Caco-2 (cell line): ENCODE data around the gene DOCK9. TPM values are rescaled to one million over a fixed set of nuclear protein-coding genes. Genes with fewer than 3 reads are reported as not detected.

Experiments used
- BruUV-seq: library from RNA; stranded (reverse); fragments of 400-500 nt; replicated peaks from 2 replicates; lab custom pipeline; 2021; lab: Mats Ljungman, UMichigan
- CTCF ChIA-PET: fragments of 300-600 bp; sonication (Branson Sonifier 250); formaldehyde crosslinking; loops from one replicate; lab custom pipeline; 2022; ENCODE audit warnings: antibody characterized with exemption; lab: Charles Lee
- POLR2A ChIA-PET: fragments of 300-600 bp; sonication (Branson Sonifier 250); formaldehyde crosslinking; loops from one replicate; lab custom pipeline; 2022; ENCODE audit warnings: antibody characterized with exemption; lab: Charles Lee
- DNase-seq, 2 experiments: peaks; one replicate each; pipeline versions ENCODE4 v3.0.0 to v3.0.0-alpha.2; 2020 to 2022
- H3K27me3 ChIP-seq: replicated peaks from 2 replicates; pipeline ENCODE4 v1.6.0; 2011; ENCODE audit warnings: low read length; ENCODE audit not compliant: control insufficient read depth, insufficient read depth
- H3K36me3 ChIP-seq: 2 replicates; pipeline ENCODE4 v1.5.1; 2011; ENCODE audit warnings: low read length; ENCODE audit not compliant: control insufficient read depth, insufficient read depth
- H3K4me1 ChIP-seq: fragments of 250-450 bp; sonication (Bioruptor Pico); 2 replicates; pipeline ENCODE4 v1.5.1; 2020; ENCODE audit warnings: mild to moderate bottlenecking
- H3K4me3 ChIP-seq: 2 replicates; pipeline ENCODE4 v1.5.1; 2011; ENCODE audit warnings: low read depth, mild to moderate bottlenecking, control low read depth, low read length
- H3K9me3 ChIP-seq: fragments of 250-450 bp; sonication (Bioruptor Pico); 2 replicates; pipeline ENCODE4 v1.5.1; 2020; ENCODE audit warnings: mild to moderate bottlenecking, moderate library complexity
- H3K27ac Mint-ChIP-seq: one replicate; pipeline ENCODE4 v1.8.0; 2022; ENCODE audit warnings: mixed read lengths; ENCODE audit not compliant: unreplicated experiment
- H3K27me3 Mint-ChIP-seq: one replicate; pipeline ENCODE4 v1.8.0; 2022; ENCODE audit warnings: mixed read lengths; ENCODE audit not compliant: insufficient read depth, unreplicated experiment
- H3K36me3 Mint-ChIP-seq: one replicate; pipeline ENCODE4 v1.8.0; 2022; ENCODE audit warnings: mild to moderate bottlenecking, mixed read lengths; ENCODE audit not compliant: insufficient read depth, unreplicated experiment
- H3K4me1 Mint-ChIP-seq: one replicate; pipeline ENCODE4 v1.8.0; 2022; ENCODE audit warnings: low read depth, mixed read lengths; ENCODE audit not compliant: unreplicated experiment
- H3K4me3 Mint-ChIP-seq: one replicate; pipeline ENCODE4 v1.8.0; 2022; ENCODE audit warnings: mild to moderate bottlenecking, moderate library complexity, mixed read lengths; ENCODE audit not compliant: unreplicated experiment
- H3K9me3 Mint-ChIP-seq: one replicate; pipeline ENCODE4 v1.8.0; 2022; ENCODE audit warnings: mixed read lengths; ENCODE audit not compliant: unreplicated experiment
- CTCF ChIP-seq, 2 experiments: fragments of 200-600 bp in 1 of 2; IDR thresholded peaks; 1 replicate in 1 of 2; 2 replicates in 1 of 2; pipeline versions ENCODE4 v1.5.1 to v1.8.0; 2011 to 2022; ENCODE audit warnings: antibody characterized with exemption in 1 of 2, control low read depth in 1 of 2, inconsistent platforms in 1 of 2, low read depth in 1 of 2, low read length in 1 of 2, mild to moderate bottlenecking in 1 of 2, moderate library complexity in 1 of 2; ENCODE audit not compliant: insufficient read depth in 1 of 2, severe bottlenecking in 1 of 2, unreplicated experiment in 1 of 2
- intact Hi-C: fragments of 100-400 bp; cut with micrococcal nuclease; formaldehyde crosslinking; loops from one replicate; pipeline ENCODE4 v1.10.0; 2022; ENCODE audit not compliant: unreplicated experiment
- total RNA-seq: library from RNA; stranded (reverse); gene quantifications from 2 replicates; pipeline ENCODE4 v1.2.3, GENCODE V29; 2022

The DOCK9 gene
- total RNA-seq, 1 experiment from 2014 or later = 260 TPM

- H3K9me3 Mint-ChIP-seq = no peaks in the 10 kb centered on the region
- intact Hi-C loops = no loop called here
- no peaks in the 10 kb centered on the region for H3K36me3 ChIP-seq
Observed at GRCh38 chr13:98893371-98893770, 84.5 kb downstream of the DOCK9 start.

GRCh38 chr13:98892821-98893220 lies 85.0 kb downstream of the DOCK9 start:
- H3K9me3 Mint-ChIP-seq = no peaks in the 10 kb centered on the region
- H3K4me1 ChIP-seq = peaks cover 28% of the 10 kb centered on the region
- DNase-seq = no peak
- no peaks in the 10 kb centered on the region for H3K36me3 ChIP-seq
- H3K27me3 ChIP-seq = no peaks in the 10 kb centered on the region
- peak overlapping the region; percentile 33 for H3K27ac Mint-ChIP-seq
- H3K4me3 ChIP-seq = no peak overlapping the region
- POLR2A ChIA-PET = no interaction called here
- CTCF ChIA-PET = no interaction called here
- intact Hi-C loops = no loop called here
- H3K9me3 ChIP-seq = no peaks in the 10 kb centered on the region
- TF ChIP-seq CTCF (IDR thresholded peaks at IDR 0.05; ENCODE audit: insufficient read depth in 1 of 2, low read depth in 1 of 2, low read length in 1 of 2, severe bottlenecking in 1 of 2, unreplicated experiment in 1 of 2) = no peak
- H3K36me3 Mint-ChIP-seq = peaks cover 84% of the 10 kb centered on the region
- H3K4me3 Mint-ChIP-seq = no peak overlapping the region
- peaks cover 36% of the 10 kb centered on the region for H3K4me1 Mint-ChIP-seq
- no TSS peak for BruUV-seq
- no peaks in the 10 kb centered on the region for H3K27me3 Mint-ChIP-seq

More at GRCh38 chr13:98893371-98893770, 84.5 kb downstream of the DOCK9 start:
- H3K27ac Mint-ChIP-seq = no peak overlapping the region
- TF ChIP-seq CTCF (IDR thresholded peaks at IDR 0.05; ENCODE audit: insufficient read depth in 1 of 2, low read depth in 1 of 2, low read length in 1 of 2, severe bottlenecking in 1 of 2, unreplicated experiment in 1 of 2) = no peak
- POLR2A ChIA-PET = no interaction called here
- Histone ChIP-seq H3K4me1 (peaks cover 33% of the 10 kb centered on the region), H3K4me3 (no peak overlapping the region), H3K9me3 (no peaks in the 10 kb centered on the region), H3K27me3 (no peaks in the 10 kb centered on the region)
- CTCF ChIA-PET = no interaction called here
- no peak overlapping the region for H3K4me3 Mint-ChIP-seq
- H3K27me3 Mint-ChIP-seq = no peaks in the 10 kb centered on the region
- BruUV-seq = no TSS peak
- H3K4me1 Mint-ChIP-seq = peaks cover 36% of the 10 kb centered on the region
- peaks cover 78% of the 10 kb centered on the region for H3K36me3 Mint-ChIP-seq
- no peak for DNase-seq

GRCh38 chr13:98892077-98892476 lies 85.8 kb downstream of the DOCK9 start:
- no peak overlapping the region for H3K27ac Mint-ChIP-seq
- no peak for DNase-seq
- BruUV-seq = no TSS peak
- Histone ChIP-seq H3K4me1 (peaks cover 20% of the 10 kb centered on the region), H3K27me3 (no peaks in the 10 kb centered on the region), H3K36me3 (no peaks in the 10 kb centered on the region), H3K4me3 (no peak overlapping the region), H3K9me3 (no peaks in the 10 kb centered on the region)
- H3K4me3 Mint-ChIP-seq = no peak overlapping the region
- H3K36me3 Mint-ChIP-seq = peaks cover 85% of the 10 kb centered on the region
- H3K9me3 Mint-ChIP-seq = no peaks in the 10 kb centered on the region
- H3K4me1 Mint-ChIP-seq = peaks cover 30% of the 10 kb centered on the region
- no peak for TF ChIP-seq CTCF (IDR thresholded peaks at IDR 0.05; ENCODE audit: insufficient read depth in 1 of 2, low read depth in 1 of 2, low read length in 1 of 2, severe bottlenecking in 1 of 2, unreplicated experiment in 1 of 2)
- intact Hi-C loops = no loop called here
- ChIA-PET POLR2A (no interaction called here), CTCF (no interaction called here)
- no peaks in the 10 kb centered on the region for H3K27me3 Mint-ChIP-seq
